Midbrain (tissue), 1 donor: ENCODE data around the gene LINGO4.
"Not testable (repeated sequence)": the region's sequence is repeated elsewhere in the genome, so short reads cannot be mapped to it uniquely, and the experiment has no call there.

ENCODE experiments used
- DNase-seq: peaks from one replicate; lab custom pipeline; 2025; lab: John Stamatoyannopoulos, UW

The LINGO4 gene

DNA sequence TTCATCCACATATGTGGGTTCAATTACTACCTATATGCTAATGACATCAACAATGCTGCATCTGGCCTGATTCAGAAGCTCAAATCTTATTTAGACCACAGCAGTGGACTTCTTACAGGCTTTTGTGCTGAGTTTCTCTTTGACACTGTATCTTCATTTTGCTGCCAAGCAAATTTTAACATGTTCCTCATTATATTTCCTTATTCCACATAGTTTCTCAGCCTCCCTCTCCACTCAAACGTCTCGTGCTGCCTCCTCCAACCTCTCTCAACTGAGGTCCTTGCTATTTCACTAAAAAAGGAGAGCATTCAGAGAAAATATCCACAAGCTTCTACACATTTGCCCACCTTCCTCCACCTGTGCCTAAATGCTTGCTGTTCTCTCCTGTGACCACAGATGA is 21.4 kb downstream of the LINGO4 start:
- no peak for DNase-seq

DNA sequence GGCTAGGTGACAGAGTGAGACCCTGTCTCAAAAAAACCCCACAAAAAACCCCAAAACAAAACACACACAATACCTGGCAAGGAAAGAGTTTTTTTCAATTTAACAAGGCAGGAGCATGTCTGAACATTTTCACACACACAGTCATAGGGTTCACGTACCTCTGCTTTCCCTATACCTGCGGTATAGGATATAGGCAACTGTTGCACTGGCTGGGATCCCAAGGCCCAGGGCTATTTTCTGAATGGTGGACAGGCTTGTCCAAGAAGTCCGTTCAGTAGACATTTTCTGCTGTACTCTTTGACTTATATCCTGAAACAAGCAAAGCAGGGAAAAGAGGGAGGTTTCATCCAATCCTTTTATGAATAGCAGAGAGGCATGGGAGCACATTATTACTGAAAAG is 22.5 kb downstream of the LINGO4 start:
- DNase-seq = no peak

DNA sequence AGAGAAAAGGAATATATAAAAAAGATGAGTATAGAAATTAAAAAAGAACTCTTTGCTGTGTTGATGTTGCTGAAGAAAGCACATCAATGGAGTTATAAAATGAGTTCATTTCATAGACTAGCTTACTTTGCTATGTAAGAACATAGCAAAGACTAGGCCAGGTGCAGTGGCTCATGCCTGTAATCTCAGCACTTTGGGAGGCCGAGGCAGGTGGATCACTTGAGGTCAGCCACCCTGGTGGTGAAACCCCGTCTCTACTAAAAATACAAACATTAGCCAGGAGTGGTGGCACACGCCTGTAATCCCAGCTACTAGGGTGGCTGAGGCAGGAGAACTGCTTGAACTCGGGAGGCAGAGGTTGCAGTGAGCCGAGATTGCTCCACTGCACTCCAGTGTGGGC is 23.2 kb downstream of the LINGO4 start:
- DNase-seq = not testable (repeated sequence)

- DNase-seq = not testable (repeated sequence)
These were observed 24.5 kb downstream of the LINGO4 start for GRCh38 chr1:151780736-151781135.

DNA sequence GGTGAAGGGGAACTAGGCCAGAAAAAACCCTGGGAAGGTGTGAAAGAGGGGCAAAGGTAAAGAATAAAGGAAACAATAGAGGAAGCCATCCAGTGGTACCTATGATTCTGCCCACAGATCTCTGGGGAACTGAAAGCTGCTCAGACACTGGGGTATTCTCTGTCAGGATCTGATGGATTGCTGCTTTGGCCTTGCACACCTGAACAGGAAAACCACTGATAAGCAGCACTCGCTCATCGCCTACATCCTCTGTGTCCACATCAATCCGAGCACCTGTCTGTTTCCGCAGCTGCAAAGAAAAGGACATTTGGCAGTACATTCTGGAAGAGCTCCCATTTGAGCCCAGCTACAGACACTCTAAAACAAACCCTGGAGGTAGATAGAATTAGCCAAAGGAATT is 25.4 kb downstream of the LINGO4 start:
- DNase-seq = no peak

GRCh38 chr1:151777317-151777716 is 27.9 kb downstream of the LINGO4 start:
- no peak for DNase-seq

GRCh38 chr1:151776665-151777062 is 28.6 kb downstream of the LINGO4 start:
- no peak for DNase-seq

DNA sequence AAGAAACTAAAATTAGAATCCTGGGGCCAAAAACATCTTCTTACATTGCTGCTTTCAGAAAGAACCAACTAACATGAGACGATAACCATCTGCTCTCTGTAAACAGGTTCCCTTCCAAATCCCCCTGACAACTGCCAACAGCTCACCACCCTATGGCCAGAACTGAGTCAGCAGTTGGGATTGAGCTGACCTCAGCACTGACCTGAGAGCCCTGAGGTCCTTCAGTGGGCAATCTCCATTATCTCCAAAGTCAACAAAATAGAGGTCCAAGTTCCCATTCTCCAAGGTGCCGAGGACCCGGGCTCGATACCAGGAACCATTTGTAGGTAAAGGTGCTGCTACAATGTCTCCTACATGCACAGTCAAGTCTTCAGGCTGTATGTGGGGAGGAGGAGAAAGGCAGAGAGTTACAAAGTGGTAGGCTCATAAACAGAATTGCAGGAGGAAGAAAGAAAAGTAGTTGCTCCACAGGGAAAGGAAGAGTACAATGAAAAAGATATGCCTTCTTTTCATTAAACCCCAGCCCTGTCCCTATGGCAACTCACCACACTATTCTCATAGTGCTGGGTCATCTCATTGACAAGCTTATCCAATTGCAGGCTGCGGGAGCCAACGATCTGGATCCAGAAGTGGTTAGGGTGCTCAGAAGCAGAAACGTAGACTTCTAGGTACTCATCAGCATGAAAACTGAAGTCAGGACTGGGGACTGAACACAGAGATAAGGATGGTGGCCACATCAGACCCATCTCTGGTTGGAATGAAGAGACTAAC is 29.1 kb downstream of the LINGO4 start:
- DNase-seq = no peak

DNA sequence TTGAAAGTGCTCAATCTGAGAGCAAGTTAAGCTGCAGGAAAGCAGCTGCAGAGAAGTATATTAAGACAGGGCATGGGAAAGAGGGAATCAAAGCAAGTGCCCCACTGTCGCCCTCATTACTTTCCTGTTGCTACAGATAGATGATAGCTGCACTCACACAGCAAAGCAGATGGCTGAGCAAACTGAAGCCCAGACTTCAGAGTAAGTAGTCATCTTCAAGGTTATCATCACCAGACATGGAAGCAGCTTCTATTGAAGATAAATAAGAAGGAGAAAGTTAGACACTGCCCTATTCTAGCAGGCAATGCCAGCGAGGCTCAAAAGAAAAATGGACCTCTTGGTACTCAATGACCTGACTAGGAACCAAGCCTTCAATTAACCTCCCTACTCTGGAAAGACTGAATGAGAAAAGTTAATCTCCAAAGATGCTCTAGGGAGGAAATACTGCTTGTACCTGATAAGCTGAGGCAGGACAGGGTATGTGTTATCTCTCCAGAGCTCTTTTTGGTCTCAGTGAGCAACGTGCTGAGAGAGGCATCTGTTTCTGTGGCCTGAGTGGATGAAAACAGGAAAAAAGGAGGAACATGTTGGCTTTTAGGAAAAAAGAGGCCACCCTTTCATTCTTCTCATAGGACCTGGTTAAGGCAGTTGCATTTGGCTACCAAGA is 30.8 kb downstream of the LINGO4 start:
- DNase-seq = no peak

- no peak for DNase-seq
These were observed 31.5 kb downstream of the LINGO4 start for GRCh38 chr1:151773702-151774101.

DNA sequence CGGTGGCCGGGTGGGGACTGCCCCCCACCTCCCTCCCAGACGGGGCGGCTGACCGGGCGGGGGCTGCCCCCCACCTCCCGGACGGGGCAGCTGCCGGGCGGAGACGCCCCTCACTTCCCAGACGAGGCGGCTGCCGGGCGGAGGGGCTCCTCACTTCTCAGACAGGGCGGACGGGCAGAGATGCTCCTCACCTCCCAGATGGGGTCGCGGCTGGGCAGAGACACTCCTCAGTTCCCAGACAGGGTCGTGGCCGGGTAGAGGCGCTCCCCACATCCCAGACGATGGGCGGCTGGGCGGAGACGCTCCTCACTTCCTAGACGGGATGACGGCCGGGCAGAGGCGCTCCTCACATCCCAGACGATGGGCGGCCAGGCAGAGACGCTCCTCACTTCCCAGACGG is 35.9 kb downstream of the LINGO4 start:
- not testable (repeated sequence) for DNase-seq

DNA sequence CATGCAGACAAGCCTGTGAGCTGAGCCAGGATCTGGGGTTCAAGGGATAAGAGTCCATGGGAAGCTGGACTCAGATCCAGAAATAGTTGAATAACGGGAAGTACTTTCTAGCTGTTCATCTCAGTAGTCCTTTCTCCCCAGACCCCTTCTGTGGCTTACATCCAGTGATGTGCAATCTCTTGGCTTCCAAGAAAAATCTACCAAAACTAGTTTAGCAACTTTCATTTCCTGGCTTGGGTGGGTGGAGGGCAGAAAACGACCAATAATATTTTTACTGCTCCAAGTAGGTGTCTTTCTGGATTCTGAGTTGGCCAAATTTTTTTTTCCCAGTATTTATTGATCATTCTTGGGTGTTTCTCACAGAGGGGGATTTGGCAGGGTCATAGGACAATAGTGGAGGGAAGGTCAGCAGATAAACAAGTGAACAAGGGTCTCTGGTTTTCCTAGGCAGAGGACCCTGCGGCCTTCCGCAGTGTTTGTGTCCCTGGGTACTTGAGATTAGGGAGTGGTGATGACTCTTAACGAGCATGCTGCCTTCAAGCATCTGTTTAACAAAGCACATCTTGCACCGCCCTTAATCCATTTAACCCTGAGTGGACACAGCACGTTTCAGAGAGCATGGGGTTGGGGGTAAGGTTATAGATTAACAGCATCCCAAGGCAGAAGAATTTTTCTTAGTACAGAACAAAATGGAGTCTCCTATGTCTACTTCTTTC is 36.7 kb downstream of the LINGO4 start:
- DNase-seq = not testable (repeated sequence)

DNA sequence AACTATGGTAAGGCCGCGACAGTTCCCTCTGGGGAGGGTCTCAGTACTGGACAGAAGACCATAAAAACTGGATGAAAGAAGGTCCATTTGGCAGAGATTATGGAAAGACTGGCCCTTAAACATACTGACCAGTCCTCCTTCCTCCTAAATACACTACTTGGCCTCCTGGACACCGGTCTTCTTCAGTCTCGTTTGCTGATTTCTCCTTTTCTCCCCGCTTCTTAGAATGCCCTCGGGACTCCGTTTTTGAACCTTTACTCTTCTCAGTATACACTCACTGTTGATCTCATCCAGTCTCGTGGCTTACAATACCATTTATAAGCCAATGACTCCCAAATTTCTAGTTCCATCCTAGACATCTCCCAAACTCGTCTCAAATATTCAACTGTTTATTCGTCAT is 41.2 kb downstream of the LINGO4 start:
- DNase-seq = no peak

- peak; percentile 79 for DNase-seq
These were observed 42.0 kb downstream of the LINGO4 start, which contains the start of gene MRPL9 for GRCh38 chr1:151762941-151763921. TSS of gene MRPL9 (minus strand) at chr1:151763496. CDS start at chr1:151763479, 17 bp downstream.

GRCh38 chr1:151760597-151761385 is 44.4 kb downstream of the LINGO4 start:
- DNase-seq = no peak

DNA sequence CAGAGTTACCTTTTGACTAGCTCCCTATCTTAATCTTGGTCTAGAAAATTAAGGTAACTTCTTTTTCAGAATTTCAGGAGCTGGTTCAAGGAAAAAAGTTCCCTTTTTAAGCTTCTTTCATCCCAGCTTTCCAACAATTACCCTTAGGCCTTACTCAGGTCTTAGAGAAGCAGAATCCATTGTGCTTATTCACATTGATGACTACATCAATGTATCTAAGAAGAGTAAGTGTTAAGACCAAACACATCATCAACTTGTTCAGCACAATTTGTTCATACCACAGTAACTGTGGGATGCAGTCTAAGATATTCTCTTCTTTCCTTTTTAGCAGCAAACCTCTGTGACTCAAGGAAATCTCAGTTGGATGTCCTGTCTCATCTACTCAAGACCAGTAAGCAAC is 46.0 kb downstream of the LINGO4 start:
- DNase-seq = no peak

- DNase-seq = no peak
These were observed 48.9 kb downstream of the LINGO4 start for GRCh38 chr1:151756291-151756690.
